ENCODE results near the gene OPCML. TPM values are rescaled to one million over a fixed set of nuclear protein-coding genes. Genes with fewer than 3 reads are reported as not detected.

OPCML gene
- total and polyA plus RNA-seq, 2 of the 13 experiments (the other 11 are each of a cell fraction or from before 2014, with no cell fraction given) = not detected

GRCh38 chr11:133048270-133048669 lies 484.0 kb downstream of the OPCML start:
- intact Hi-C loops (cut with micrococcal nuclease; ENCODE audit: unreplicated experiment) = no loop called here
- H3K27ac ChIP-seq (ENCODE audit: extremely low read length, insufficient read depth, low read length) = no peak overlapping the region
- no peaks in the 10 kb centered on the region for H3K79me2 ChIP-seq (ENCODE audit: insufficient read depth, low read length)
- no TSS peak for BruUV-seq (replicated peaks)
- TF ChIP-seq TRIM24 (CRISPR knock-in tag; IDR thresholded peaks at IDR 0.05) = no peak
- H3K4me2 ChIP-seq (ENCODE audit: low read depth, low read length) = no peak overlapping the region
- FAIRE-seq (no peak), ATAC-seq (no peak), DNase-seq (ENCODE audit: low spot score) (no peak)
- H3K9ac ChIP-seq (ENCODE audit: insufficient read depth, low read depth, low read length) = no peak overlapping the region
- no peaks in the 10 kb centered on the region for H3K9me3 ChIP-seq (ENCODE audit: low read length)
- ChIA-PET CTCF (ENCODE audit: low intra/inter-chr PET ratio, low total read pairs) (no interaction called here), POLR2A (no interaction called here)
- H2AFZ ChIP-seq (ENCODE audit: low read length) = no peak overlapping the region
- in situ Hi-C loops (cut with HindIII; ENCODE audit: extremely low pct_ligation_motif_present, low pct_unique_long_range_greater_than_20kb) = no loop called here
- no peaks in the 10 kb centered on the region for H3K36me3 ChIP-seq (replicated peaks in 1 of 2; ENCODE audit: control insufficient read depth in 1 of 2, insufficient read depth in 2 of 2, low read length in 2 of 2)
- no peak overlapping the region for H3K4me3 ChIP-seq (replicated peaks in 1 of 3; ENCODE audit: insufficient read depth in 1 of 3, low read depth in 2 of 3, low read length in 3 of 3)
- peaks cover 0 to 14% of the 10 kb centered on the region in 2 experiments; a peak in 2 of 5 replicates for H3K27me3 ChIP-seq (ENCODE audit: control insufficient read depth in 1 of 2, insufficient read depth in 2 of 2, low read length in 2 of 2)
- H4K20me1 ChIP-seq (ENCODE audit: insufficient read depth, low read length) = no peaks in the 10 kb centered on the region
- WGBS (ENCODE audit: low lambda C conversion rate) = 15% methylated on average over 8 of the region's 8 CpGs
- no peaks in the 10 kb centered on the region for H3K4me1 ChIP-seq (ENCODE audit: insufficient read depth, low read length)

- 0% methylated on average over 5 of the region's 5 CpGs for WGBS (ENCODE audit: low lambda C conversion rate)
- peaks cover 0 to 19% of the 10 kb centered on the region in 2 experiments; a peak in 3 of 5 replicates for H3K27me3 ChIP-seq (ENCODE audit: control insufficient read depth in 1 of 2, insufficient read depth in 2 of 2, low read length in 2 of 2)
- POLR2A ChIA-PET = no interaction called here
- H3K9ac ChIP-seq (ENCODE audit: insufficient read depth, low read depth, low read length) = no peak overlapping the region
- CTCF ChIA-PET (ENCODE audit: low intra/inter-chr PET ratio, low total read pairs) = no interaction called here
- H2AFZ ChIP-seq (ENCODE audit: low read length) = no peak overlapping the region
- in situ Hi-C loops (cut with HindIII; ENCODE audit: extremely low pct_ligation_motif_present, low pct_unique_long_range_greater_than_20kb) = no loop called here
- ATAC-seq (no peak), FAIRE-seq (no peak), DNase-seq (ENCODE audit: low spot score) (no peak)
- BruUV-seq (replicated peaks) = no TSS peak
- no peak overlapping the region for H3K4me3 ChIP-seq (replicated peaks in 1 of 3; ENCODE audit: insufficient read depth in 1 of 3, low read depth in 2 of 3, low read length in 3 of 3)
- no peak overlapping the region for H3K27ac ChIP-seq (ENCODE audit: extremely low read length, insufficient read depth, low read length)
- H3K36me3 ChIP-seq (replicated peaks in 1 of 2; ENCODE audit: control insufficient read depth in 1 of 2, insufficient read depth in 2 of 2, low read length in 2 of 2) = no peaks in the 10 kb centered on the region
- H3K4me2 ChIP-seq (ENCODE audit: low read depth, low read length) = no peak overlapping the region
- no peaks in the 10 kb centered on the region for H4K20me1 ChIP-seq (ENCODE audit: insufficient read depth, low read length)
- no peaks in the 10 kb centered on the region for H3K4me1 ChIP-seq (ENCODE audit: insufficient read depth, low read length)
- H3K9me3 ChIP-seq (ENCODE audit: low read length) = no peaks in the 10 kb centered on the region
- intact Hi-C loops (cut with micrococcal nuclease; ENCODE audit: unreplicated experiment) = no loop called here
- no peaks in the 10 kb centered on the region for H3K79me2 ChIP-seq (ENCODE audit: insufficient read depth, low read length)
- TF ChIP-seq ESRRA (CRISPR knock-in tag; IDR thresholded peaks at IDR 0.05; ENCODE audit: low read depth) (no peak), HBP1 (CRISPR knock-in tag; IDR thresholded peaks at IDR 0.05; ENCODE audit: low read depth) (no peak), MTA1 (CRISPR knock-in tag; IDR thresholded peaks at IDR 0.05; ENCODE audit: borderline replicate concordance) (no peak), HMG20A (CRISPR knock-in tag; IDR thresholded peaks at IDR 0.05; ENCODE audit: borderline replicate concordance) (no peak), HHEX (CRISPR knock-in tag; IDR thresholded peaks at IDR 0.05) (no peak), ZNF543 (CRISPR knock-in tag; IDR thresholded peaks at IDR 0.05) (no peak), NFIB (CRISPR knock-in tag; IDR thresholded peaks at IDR 0.05; ENCODE audit: borderline replicate concordance) (no peak), ARID3A (IDR thresholded peaks at IDR 0.05; ENCODE audit: low read depth, low read length) (no peak), CC2D1A (CRISPR knock-in tag; IDR thresholded peaks at IDR 0.05) (no peak)
Observed at GRCh38 chr11:133047771-133048115, 484.6 kb downstream of the OPCML start.

Measured in HepG2 (cell line).